HG03354 (cell line): ENCODE data around the gene COBL.

Experiments
- ATAC-seq: cut with Tn5 transposase; IDR thresholded peaks from one replicate; pipeline ENCODE4 v1.9.1; 2021; ENCODE audit warnings: mild to moderate bottlenecking; ENCODE audit not compliant: unreplicated experiment, poor library complexity, severe bottlenecking

The COBL gene

DNA sequence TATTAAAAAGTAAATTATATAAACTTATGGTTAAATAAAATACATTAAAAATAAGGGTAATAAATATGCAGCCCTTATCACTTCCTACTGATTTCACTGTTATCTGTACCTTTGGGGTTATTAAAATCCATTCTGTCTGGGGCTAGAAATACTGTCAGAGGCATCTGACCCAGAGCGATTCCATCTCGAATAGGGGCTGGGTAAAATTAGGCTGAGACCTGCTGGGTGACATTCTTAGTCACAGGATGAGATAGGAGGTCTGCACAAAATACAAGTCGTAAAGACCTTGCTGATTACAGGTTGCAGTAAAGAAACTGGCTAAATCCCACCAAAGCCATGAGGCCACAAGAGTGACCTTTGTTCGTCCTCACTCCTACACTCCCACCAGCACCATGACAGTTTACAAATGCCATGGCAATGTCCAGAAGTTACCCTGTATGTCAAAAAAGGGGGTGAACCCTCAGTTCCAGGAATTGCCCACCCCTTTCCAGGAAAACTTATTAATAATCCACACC lies 77.6 kb downstream of the COBL start:
- no peak for ATAC-seq

DNA sequence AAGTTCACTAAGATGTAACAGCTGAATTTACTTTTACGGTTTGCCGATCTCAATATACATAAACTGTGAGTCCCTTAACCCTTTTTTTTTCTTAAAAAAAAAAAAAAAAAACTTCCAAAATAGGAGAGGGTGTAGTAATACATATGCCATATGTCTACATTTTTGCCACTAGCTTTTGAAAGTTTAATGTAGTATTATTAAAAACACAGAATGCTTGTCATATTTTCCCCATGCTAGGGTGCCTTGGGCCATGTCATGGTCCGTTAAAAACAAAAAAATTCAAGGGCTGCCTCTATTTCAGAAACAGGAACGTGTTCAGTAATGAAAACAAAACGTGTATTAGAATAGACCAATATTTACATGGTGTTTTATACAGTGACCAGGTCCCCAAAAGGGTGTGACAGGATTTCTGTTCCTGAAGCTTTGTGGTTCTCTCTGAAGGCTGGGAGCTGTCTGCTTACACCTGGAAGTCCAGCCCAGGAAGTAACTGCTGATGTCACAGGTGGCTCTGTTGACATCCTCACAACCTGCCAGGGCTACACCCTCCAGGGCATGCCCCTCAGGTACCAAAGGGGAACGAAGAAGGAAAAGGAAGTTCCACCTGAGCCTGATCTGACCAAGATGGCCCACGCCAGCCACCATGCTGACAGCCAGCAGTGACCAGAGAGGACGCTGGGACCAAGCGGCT lies 79.0 kb downstream of the COBL start:
- no peak for ATAC-seq

DNA sequence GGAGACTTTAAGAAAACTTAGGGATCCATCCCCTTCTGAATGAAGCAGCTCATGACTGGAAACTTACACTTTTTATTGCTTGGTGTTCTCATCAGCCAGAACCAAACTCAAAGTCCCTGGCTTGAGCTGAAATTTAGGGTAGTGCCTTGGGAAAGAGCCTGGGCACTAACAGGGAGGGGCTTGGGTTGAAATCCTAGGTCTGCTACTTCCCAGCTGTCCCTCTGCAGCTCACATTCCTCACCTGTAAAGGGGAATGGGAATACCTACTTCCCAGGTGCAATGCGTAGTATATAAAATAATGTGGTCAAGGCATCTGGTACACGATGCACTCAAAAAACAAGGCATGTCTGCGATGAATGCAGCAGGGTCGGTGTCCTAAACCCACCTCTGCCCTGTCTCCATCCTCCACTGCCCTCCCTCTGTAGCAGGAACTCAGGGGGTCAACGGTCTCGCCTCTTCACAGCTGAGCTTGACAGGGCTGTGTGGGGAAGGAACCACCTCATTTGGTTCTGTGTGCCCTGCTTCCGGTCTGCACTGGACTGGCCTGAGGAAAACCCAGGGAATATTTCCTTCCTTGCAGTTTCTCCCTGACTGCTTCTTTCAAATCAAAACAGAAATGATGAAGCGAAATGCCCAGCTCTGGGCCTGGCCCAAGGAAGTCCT lies 80.0 kb downstream of the COBL start:
- ATAC-seq = no peak

DNA sequence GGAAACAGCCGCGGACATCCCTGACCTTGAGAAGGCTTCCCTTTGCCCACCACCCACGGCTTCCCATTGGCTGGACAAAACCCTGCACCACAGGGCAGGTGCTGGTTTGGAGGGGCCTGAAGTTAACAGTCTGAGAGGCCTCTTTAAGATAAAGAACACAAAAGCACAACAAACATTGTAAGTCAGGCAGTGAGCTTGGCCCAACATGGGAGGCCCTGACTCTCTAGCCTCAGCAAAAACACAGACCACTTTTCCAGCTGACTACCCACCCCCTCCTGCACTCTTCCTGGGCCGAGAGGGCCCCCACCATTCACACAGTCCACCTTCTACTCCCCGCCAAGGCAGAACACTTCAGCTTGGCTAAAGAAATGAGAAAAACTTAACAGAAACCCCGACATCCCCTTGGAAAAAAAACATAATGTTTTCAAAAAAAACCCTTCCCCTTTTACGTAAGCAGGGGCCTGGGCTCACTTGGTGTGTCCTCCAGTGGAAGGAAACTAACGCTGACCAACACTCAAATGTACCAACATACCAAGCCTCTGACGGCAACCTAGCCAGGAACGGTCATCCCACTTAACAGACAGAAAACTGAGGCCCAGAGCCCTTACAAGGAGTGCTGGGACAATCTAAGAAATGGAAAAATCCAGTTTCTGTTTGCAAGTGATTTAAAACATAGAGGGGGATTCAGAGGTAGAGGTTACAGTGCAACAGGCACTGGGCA lies 80.9 kb downstream of the COBL start:
- no peak for ATAC-seq

DNA sequence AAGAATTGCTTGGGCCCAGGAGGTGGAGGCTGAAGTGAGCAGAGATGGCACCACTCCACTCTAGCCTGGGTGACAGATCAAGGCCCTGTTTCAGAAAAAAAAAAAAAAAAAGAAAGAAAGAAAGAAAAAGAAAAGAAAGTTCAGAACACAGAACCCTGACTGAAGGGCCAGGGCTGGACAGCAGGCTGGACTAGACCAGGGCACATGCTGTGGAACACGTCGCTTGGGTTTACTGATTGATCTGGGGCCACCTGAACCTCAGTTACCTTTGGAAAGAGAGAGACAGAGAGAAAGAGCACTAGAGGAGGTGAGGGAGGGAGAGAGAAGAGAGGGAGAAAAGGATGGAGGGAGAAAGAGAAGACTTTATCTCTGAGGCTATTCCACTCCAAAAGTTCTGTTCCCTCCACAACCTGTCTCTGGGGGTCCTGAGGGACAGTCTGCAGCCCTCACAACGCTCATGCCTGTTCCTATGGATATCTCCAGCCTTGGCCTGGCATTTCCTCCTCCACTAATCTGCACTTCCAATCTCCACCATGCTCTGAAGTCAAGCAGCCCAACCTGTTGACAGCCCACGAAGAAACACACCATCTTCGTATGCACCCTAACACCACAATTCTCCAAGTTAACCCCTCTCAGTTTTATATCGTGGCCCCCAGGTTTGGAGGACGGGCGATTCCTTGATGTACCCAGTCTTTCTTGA lies 81.8 kb downstream of the COBL start:
- no peak for ATAC-seq

DNA sequence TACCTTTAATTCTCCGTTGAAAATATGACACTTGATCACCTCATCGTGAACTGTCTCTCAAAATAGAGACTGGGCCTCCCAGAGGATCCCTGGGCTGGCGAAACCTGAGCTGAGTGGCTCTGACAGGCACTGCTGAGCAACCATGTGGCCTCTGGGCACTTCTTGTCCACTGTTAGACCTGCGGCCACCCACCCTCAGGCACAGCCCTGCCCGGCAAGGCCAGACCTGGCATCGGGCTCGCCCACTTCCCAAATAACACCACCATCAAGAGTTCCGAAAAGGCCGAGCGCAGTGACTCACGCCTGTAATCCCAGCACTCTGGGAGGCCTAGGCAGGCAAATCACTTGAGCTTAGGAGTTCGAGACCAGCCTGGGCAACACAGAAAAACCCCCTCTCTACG lies 82.5 kb downstream of the COBL start:
- no peak for ATAC-seq

DNA sequence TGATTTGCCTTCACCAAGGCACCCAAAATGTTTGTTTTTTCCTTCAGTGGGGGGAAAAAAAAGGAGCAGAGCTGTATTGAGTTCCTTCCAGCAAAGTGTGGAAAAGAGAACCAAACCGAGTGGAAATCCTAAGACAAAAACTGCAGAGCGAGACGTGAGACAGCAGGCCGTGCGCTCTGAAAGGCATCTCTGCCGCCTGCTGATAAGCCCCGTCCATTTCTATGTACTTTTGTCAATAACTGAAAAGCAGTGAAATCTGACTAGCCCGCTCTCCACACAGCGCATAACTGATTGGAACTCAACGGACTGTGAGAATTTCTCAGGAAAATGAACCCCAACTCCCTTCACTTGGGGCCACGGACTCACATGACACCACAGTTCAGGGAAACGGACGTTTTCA lies 83.2 kb downstream of the COBL start:
- no peak for ATAC-seq

DNA sequence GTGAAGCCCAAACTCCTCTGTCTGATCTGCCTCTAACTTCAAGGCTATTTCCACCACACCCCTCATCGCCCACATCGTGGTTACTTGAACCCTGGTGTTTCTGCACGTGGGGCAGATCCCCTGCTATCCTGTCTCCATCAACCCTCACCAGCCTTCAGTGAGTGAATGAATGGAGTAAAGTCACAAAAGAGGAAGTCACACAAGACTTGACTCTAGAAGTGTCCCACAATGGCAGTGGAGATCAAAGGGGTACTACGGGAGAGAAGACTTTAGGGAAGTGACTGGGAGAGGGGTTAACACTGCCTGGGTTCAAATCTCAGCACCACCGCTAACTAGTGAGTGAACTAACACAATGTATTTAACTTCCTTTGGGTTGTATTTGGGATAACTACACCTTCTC lies 85.9 kb downstream of the COBL start:
- ATAC-seq = no peak

DNA sequence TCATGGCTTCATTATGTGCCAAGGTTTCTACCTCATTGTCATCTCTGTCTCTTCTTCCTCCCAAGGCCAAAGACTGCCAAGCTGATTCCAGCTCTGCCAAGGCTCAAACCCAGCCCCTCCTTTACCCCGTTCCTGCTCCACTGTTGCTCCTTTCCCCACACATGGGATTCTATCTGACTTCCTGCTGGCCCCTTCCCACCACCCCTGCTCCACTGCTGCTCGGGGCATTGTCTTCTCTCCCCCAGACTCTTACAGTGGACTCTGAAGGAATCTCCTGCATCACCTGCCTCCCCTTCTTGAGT lies 86.3 kb downstream of the COBL start:
- no peak for ATAC-seq

DNA sequence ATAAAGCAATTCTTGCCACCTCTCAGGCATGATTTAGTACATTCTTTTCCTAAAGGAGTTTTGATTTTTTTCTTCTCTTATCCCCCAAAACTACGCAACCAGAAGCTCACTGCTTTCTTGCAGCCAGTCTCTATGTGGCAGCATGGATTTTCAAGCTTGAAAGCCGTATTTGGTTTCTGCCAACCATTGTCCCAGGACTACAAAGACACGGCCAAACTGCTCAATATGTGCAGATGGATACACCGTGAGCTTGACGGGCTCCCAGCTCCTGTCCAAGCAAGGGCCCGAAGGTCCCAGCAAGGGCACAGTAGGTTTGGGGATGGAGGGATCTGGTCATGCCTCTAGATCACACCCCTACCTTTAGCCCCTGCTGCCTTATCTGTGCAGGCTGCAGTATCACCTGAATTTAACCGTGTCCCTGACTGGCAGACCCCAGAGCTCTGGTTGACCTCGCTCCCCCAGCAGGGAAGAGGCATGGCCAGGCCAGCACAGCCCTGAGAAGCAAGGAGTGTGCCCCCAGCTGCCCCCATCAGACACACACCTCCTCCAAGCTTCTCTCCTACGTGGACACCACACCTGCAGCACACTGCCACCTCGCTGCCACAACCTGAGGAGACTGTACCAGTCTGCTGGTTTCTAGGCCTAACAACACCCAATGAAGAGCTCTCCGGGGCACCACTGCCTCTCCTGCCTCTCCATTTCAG lies 86.8 kb downstream of the COBL start:
- no peak for ATAC-seq

DNA sequence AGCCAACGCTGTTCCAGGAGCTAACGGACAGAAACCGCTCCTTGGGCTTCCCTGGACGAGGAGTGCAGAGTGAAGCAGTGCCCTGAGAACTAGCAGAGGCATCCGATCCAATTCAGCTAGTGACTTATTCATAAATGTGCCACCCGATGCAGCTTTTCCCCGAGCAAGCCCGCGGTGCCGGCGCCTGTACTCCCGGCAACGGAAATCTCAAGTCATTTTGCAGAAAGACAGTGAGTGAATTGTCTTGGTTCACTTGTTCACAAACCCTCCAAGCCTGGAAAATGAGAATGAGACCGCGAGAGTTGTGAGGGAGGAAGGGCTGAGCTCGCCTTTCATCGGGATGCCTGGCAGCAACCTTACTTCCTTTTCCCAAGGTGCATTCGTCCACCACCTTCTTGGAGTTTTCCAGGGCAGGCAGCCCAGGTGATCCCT lies 87.5 kb downstream of the COBL start:
- ATAC-seq = no peak

DNA sequence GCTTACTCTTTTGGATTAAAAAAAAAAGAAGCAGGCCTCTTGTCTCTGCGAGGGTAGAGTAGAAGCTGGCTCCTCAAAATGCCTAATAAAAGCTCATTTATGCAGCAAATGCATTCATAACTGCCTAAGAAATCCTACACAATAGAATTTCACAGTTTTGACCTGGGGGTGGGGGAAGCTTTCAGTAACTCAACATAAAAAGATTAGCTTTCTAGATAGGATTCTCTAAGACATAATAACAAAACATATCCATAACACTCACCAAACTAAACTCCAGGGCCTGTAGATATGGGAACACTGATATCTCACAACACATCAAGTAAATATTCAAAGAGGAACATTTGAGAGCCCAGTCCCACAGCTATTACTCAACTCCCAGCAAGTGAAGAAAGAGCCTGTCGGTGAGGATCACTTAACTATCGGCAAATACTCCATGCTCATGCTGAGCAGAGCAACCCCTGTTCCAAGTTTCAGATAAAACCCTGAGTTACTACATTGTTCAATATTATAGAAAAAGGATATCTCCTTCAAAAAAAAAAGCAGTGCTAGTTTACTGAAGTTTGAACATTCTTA lies 88.1 kb downstream of the COBL start:
- ATAC-seq = no peak

DNA sequence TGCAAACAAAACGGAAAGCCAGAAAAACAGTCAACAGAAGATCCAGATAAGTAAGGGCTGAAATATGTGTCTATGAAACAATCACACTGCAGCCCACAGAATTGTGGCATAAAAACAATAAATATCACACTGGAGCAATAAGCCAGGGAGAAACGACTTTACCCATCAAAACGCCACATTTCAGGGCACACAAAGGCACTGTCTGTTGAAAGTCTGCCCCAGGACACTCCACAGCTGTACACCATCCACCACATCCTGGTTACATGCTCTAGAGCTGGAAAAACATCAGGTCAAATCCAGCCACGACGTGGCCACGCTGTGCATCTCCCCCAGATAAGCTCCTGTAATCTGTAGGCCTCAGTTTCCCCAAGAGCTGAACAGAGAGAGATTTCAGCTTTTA lies 88.7 kb downstream of the COBL start:
- ATAC-seq = no peak

DNA sequence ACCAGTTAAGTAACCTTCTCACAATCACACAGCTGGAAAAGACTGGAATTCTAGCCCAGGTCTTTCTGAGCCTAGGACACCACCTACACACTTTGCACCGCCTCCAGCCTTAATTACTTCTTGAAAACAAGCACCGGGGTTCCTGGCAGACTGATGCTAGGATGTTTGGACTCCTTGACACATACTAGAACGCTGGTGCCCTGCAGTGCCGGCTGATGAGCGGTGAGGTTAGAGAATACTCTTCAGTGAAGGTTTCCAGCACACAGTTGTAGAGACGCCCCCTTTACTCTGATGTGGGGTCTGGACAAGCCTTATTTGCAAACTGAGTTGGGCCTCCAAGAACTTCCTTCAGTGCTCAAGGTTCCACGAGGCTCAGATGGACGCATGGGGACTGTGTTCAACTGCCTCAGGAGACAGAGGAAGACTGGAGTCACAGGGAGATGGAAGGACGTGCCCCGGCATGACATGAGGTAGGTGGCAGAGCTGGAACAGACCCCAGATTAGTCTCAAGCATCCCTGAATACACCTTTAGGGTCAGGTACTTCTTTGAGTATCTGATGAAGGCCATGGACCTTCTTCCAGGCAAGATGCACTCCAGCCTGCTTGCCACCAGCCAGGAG lies 89.6 kb downstream of the COBL start:
- ATAC-seq = no peak

DNA sequence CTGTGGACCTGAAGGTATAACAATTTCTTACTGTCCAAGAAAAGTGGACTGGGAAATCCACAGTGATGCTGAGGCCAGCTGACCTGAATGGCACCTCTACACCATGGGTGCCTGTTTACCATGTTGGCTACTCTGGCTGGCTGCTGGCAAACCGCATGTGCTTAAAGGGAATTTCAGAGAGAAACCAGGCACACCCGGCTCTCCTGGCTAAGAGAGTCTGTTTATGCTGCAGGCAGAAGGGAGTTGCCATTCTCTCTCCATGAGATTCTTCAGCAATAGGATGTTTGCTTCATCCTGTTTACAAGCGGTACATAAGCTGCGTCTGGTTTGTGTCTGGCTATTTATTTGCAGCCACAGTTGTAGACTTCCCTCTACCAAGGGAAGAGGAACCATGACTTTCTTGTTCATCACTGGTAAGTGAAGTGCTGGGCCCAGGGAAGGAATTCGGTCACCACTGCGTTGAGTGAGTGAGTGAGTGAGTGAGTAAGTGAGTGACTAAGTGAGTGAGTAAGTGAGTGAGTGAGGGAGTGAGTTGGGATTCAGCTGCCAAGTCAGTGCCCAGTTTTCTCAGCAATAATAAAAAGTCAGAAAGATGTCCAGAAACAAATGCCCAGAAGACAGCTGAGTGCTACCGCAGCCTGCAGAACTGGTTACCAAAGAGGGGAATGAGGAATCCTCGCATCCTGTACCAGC lies 90.4 kb downstream of the COBL start:
- ATAC-seq = no peak

DNA sequence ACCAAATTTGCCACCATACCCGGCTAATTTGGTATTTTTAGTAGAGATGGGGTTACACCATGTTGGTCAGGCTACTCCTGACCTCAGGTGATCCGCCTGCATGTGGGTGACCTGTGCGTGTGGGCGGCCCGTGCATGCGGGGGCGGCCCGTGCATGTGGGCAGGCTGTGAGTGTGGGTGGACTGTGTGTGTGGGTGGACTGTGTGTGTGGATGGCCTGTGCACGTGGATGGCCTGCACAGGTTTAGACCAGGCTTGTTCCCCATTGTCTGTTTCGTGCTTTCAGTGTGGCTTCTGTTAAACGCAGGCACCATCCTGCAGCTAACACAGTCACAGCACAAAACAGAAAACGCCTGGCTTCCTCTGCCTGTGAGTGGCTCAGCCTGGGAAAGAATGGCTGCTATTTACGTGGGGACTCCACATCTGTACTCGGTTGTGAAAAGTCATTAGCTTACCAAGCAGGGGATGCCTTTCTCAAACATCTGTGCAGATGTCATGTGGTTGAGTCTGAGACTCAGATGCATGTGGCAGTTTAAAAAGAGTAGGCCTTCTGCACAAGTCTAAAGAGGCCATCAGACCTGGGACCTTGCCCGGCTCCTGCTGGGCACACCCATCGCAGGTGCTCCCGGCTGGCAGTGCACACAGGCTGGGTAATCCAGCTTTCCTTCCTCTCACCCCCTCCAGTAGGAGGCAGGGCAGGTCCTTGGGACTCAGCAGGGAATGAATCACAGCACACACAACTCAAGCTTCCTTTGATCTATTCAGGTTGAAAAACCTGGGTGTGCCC lies 91.6 kb downstream of the COBL start:
- no peak for ATAC-seq

DNA sequence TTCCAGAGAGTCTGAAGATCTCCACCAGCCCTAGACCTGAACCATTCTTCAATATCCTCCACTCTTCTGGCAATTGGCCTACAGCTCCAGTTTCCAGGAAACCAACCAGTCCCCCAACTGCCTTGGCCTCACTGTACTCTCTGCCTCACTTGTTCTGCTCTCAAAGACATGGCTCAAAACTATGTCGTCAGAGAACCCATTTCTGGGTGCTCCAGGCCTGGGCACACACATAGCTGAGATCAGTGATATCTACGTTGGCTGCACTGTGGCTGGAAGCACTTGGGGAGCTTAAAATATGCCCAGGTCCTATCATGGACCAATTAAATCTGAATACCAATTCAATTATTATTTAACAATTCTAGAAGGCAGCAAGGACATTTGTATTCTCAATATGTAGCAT lies 93.1 kb downstream of the COBL start:
- no peak for ATAC-seq

DNA sequence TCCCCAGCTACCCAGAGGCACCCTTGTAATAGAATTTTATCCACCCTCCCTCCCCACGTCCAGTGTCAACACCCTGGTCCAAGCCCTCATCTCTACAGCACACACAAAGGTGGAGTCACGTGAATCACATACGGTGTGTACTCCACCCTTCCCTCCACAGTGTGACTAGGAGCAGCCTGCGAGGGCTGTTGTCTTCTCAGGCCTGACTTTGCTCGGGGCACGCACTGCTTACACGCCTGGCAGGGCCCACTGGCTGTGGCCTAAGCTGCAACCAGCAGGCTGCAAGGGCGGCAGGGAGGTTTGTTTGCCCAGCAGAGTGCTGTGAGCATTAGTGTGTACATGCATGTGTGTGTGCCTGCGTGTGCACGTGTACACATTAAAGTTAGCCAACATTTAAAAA lies 93.7 kb downstream of the COBL start:
- ATAC-seq = no peak
